Measurements from ENCODE around the gene KNSTRN. TPM values are rescaled to one million over a fixed set of nuclear protein-coding genes. Genes with fewer than 3 reads are reported as not detected.

KNSTRN gene
- total RNA-seq, 2 experiments from 2014 or later = 2.8 to 3.0 TPM

GRCh38 chr15:40345867-40346578 is 36.5 kb upstream of the KNSTRN start:
- DNase-seq (no peak), ATAC-seq (ENCODE audit: poor library complexity) (no peak)
- Histone ChIP-seq H3K4me3 (ENCODE audit: low read length) (no peak overlapping the region), H3K36me3 (ENCODE audit: insufficient read depth, low read length) (no peaks in the 10 kb centered on the region), H3K27ac (ENCODE audit: low read depth in 1 of 2, low read length in 2 of 2) (no peak overlapping the region), H3K4me1 (ENCODE audit: insufficient read depth, low read length) (peaks cover 11% of the 10 kb centered on the region), H3K27me3 (ENCODE audit: control insufficient read depth in 1 of 2, insufficient read depth in 2 of 2, low read length in 2 of 2) (no peaks in the 10 kb centered on the region), H3K9me3 (ENCODE audit: control insufficient read depth in 1 of 2, insufficient read depth in 1 of 2, low read length in 2 of 2) (no peaks in the 10 kb centered on the region)
- intact Hi-C loops (cut with DNase I, micrococcal nuclease) = loop anchor here in 1 of 2 experiments (2.0 kb wide), 1 partner anchor 21 kb away; no protein-coding TSS in a partner anchor
- ChIA-PET CTCF (interaction anchor here (0.6 to 3.6 kb wide), 2 partner anchors 76 to 489 kb away, joined by 3 to 57 read pairs; no protein-coding TSS in a partner anchor), POLR2A (interaction anchor here (1.1 kb wide), 1 partner anchor 22 kb away, joined by 3 read pairs; no protein-coding TSS in a partner anchor)
- H3K27ac Mint-ChIP-seq = no peak overlapping the region
- H3K36me3 Mint-ChIP-seq (ENCODE audit: low read depth) = no peaks in the 10 kb centered on the region
- H3K4me3 Mint-ChIP-seq = no peak overlapping the region
- no peaks in the 10 kb centered on the region for H3K27me3 Mint-ChIP-seq
- H3K4me1 Mint-ChIP-seq (ENCODE audit: low read depth) = no peaks in the 10 kb centered on the region
- no peak for TF ChIP-seq CTCF (IDR thresholded peaks at IDR 0.05)
- no peaks in the 10 kb centered on the region for H3K9me3 Mint-ChIP-seq

- H3K36me3 Mint-ChIP-seq (ENCODE audit: low read depth) = no peaks in the 10 kb centered on the region
- intact Hi-C loops (cut with DNase I, micrococcal nuclease) = no loop called here
- POLR2A ChIA-PET = no interaction called here
- no peaks in the 10 kb centered on the region for H3K9me3 ChIP-seq (ENCODE audit: control insufficient read depth in 1 of 2, insufficient read depth in 1 of 2, low read length in 2 of 2)
- H3K27ac ChIP-seq (ENCODE audit: low read depth in 1 of 2, low read length in 2 of 2) = no peak overlapping the region
- no peak overlapping the region for H3K4me3 Mint-ChIP-seq
- H3K27me3 Mint-ChIP-seq = no peaks in the 10 kb centered on the region
- no peaks in the 10 kb centered on the region for H3K4me1 Mint-ChIP-seq (ENCODE audit: low read depth)
- no peaks in the 10 kb centered on the region for H3K27me3 ChIP-seq (ENCODE audit: control insufficient read depth in 1 of 2, insufficient read depth in 2 of 2, low read length in 2 of 2)
- TF ChIP-seq CTCF (IDR thresholded peaks at IDR 0.05) = no peak
- H3K4me1 ChIP-seq (ENCODE audit: insufficient read depth, low read length) = peaks cover 11% of the 10 kb centered on the region
- DNase-seq (no peak), ATAC-seq (ENCODE audit: poor library complexity) (no peak)
- CTCF ChIA-PET = no interaction called here
- no peak overlapping the region for H3K27ac Mint-ChIP-seq
- H3K9me3 Mint-ChIP-seq = no peaks in the 10 kb centered on the region
- H3K4me3 ChIP-seq (ENCODE audit: low read length) = no peak overlapping the region
- no peaks in the 10 kb centered on the region for H3K36me3 ChIP-seq (ENCODE audit: insufficient read depth, low read length)
Observed at GRCh38 chr15:40346579-40347558, 35.7 kb upstream of the KNSTRN start.

GRCh38 chr15:40347559-40348473 is 34.7 kb upstream of the KNSTRN start:
- no peaks in the 10 kb centered on the region for H3K4me1 Mint-ChIP-seq (ENCODE audit: low read depth)
- no peaks in the 10 kb centered on the region for H3K36me3 Mint-ChIP-seq (ENCODE audit: low read depth)
- POLR2A ChIA-PET = no interaction called here
- H3K9me3 ChIP-seq (ENCODE audit: control insufficient read depth in 1 of 2, insufficient read depth in 1 of 2, low read length in 2 of 2) = no peaks in the 10 kb centered on the region
- H3K27ac ChIP-seq (ENCODE audit: low read depth in 1 of 2, low read length in 2 of 2) = no peak overlapping the region
- no peaks in the 10 kb centered on the region for H3K36me3 ChIP-seq (ENCODE audit: insufficient read depth, low read length)
- no peaks in the 10 kb centered on the region for H3K27me3 ChIP-seq (ENCODE audit: control insufficient read depth in 1 of 2, insufficient read depth in 2 of 2, low read length in 2 of 2)
- intact Hi-C loops (cut with DNase I, micrococcal nuclease) = no loop called here
- no peak for TF ChIP-seq CTCF (IDR thresholded peaks at IDR 0.05)
- H3K9me3 Mint-ChIP-seq = no peaks in the 10 kb centered on the region
- H3K4me3 ChIP-seq (ENCODE audit: low read length) = no peak overlapping the region
- no peaks in the 10 kb centered on the region for H3K27me3 Mint-ChIP-seq
- H3K27ac Mint-ChIP-seq = no peak overlapping the region
- CTCF ChIA-PET = no interaction called here
- no peak for ATAC-seq (ENCODE audit: poor library complexity)
- no peak for DNase-seq
- no peak overlapping the region for H3K4me3 Mint-ChIP-seq
- peaks cover 11% of the 10 kb centered on the region for H3K4me1 ChIP-seq (ENCODE audit: insufficient read depth, low read length)
